ENCODE results near the gene GPR89A.
"Not testable (repeated sequence)": the region's sequence is repeated elsewhere in the genome, so short reads cannot be mapped to it uniquely, and the experiment has no call there.

GPR89A gene

DNA sequence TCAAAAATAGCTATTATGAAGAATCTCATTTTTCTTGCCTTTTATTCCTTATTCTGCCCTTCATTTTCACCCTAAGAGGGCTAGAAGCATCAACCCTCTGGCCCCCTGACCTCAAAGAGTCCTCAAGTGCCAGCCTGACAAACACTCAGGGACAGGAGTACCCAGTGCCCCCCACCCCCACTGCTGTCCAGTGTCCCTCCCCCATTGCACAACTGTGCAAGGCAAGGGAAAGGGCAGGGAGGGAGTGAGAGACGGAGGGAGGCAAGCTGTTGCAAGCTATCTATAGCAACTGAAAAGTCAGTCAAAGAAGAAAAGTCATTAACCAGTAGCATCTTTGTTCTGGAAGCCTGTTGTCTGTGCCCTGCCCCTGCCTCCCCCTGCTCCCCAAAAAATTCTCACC, 78.3 kb downstream of the GPR89A start:
- not testable (repeated sequence) for DNase-seq (ENCODE audit: low spot score)

DNA sequence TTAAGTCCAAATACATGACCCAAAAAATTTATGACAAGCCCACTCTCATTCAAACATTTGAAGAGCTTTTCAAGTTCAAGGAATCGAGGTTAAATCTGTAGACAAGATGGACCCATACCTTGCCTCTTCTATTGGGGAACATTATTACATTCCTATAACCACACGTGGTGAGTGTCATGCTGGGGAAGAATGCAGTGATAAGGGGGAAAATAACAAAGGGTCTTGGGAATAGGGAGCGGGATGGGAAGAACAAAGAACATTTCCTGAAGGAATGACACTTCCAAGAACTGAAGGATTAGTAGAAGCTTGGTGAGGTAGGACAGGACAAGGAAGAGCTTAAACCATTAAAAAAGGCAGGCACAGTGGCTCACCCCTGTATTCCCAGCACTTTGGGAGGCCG, 80.5 kb downstream of the GPR89A start:
- no peak for DNase-seq (ENCODE audit: low spot score)

DNA sequence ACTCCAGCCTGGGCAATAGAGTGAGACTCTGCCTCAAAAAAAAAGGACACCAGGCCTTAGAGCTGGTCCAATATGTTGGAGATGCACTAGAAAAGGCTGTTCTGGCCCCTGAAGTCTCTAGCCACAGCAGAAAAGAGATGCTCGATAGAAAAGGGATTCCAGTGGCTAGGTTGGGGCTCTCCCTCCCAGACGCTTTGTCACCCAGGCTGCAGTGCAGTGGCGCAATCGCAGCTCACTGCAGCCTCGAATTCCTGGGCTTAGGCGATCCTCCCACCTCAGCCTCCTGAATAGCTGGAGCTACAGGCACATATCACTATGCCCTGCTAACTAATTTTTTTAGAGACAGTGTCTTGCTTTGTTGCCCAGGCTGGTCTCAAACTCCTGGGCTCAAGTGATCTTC, 81.1 kb downstream of the GPR89A start:
- DNase-seq (ENCODE audit: low spot score) = no peak

DNA sequence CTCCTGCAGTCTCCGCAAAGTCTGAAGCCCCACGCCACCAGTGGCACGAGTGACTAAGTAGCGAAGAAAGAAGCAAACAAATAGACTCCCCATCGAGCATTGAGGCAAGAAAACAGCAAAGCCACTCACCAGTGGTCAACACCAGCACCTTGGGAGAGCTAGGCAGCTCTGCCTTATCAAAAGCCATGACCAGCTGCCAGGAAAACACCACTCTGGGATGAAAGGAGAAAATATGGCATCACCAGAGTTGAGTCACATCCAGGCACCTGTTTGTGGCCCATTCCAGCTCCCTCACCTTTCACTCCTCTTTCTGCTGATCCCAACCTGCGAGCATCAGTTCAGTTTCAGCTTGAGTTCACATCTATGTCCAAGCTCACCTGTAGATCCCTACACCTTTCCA, 82.1 kb downstream of the GPR89A start:
- DNase-seq (ENCODE audit: low spot score) = no peak

DNA sequence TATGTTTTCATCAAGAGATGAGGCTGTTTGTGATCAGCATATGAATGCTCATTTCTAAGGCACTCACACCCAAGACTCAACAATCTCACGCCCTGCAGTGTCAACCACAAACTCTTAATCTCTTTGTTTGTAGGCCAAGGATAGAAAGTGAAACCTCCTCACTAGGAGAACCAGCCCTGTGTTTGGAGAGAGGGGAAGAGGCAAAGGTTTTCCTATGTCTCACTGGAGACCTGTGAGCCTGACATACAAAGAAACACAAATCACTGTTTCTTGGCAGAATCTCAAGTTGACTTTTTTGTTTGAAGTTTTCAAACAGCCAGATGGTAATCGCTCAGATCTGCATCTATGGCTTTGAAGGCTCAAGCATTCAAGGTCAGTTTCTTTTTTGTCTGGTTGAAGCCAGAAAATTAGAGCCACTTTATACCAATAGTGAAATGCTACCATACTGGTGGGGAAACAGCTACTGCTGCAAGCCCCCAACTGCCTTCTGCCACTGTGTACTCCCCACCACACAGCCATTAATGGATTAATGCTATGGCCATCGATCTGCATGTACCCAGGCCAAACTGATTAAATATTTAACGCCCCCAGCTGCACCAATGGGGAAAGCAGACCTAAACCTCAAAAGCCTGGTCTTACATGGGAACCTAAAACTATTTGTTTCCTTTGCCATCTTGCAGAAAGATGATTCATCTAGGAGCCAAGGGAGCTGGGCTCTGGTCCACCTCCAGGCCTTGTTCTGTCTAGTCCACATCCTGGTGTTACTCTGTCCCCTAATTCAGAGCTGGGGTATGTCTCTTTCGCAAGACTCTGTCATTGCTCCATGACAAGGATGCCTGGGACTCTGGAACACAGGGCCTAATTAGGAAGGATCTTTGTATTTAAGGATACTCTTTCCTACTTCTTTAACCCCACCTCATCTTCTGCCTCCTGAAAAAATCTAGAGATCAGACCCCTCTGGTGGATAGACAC, 83.1 kb downstream of the GPR89A start:
- DNase-seq (ENCODE audit: low spot score) = no peak

DNA sequence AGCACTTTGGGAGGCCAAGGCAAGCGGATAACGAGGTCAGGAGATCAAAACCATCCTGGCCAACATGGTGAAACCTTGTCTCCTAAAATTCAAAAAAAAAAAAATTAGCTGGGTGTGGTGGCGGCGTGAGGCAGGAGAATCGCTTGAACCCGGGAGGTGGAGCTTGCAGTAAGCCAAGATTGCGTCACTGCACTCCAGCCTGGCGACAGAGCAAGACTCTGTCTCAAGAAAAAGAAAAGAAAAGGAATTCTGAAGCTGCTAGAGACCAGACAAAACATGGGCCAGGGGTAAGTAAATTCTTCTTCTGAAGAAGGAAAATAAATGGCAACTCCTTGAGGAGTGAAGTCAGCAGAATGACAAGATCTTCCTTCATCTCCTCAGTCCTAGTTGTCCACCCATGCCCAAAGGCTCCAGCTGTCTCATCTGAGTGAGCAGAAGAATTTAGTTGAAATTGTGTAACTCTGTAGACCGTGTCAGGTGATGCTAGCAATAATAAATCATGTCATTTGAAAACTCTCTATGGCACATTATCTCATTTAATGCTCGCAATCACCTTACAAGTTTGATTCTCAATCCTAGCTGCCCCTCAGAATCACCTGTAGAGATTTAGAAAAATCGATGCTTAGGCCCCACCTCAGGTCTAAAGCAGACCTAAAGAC, 85.1 kb downstream of the GPR89A start:
- no peak for DNase-seq (ENCODE audit: low spot score)

DNA sequence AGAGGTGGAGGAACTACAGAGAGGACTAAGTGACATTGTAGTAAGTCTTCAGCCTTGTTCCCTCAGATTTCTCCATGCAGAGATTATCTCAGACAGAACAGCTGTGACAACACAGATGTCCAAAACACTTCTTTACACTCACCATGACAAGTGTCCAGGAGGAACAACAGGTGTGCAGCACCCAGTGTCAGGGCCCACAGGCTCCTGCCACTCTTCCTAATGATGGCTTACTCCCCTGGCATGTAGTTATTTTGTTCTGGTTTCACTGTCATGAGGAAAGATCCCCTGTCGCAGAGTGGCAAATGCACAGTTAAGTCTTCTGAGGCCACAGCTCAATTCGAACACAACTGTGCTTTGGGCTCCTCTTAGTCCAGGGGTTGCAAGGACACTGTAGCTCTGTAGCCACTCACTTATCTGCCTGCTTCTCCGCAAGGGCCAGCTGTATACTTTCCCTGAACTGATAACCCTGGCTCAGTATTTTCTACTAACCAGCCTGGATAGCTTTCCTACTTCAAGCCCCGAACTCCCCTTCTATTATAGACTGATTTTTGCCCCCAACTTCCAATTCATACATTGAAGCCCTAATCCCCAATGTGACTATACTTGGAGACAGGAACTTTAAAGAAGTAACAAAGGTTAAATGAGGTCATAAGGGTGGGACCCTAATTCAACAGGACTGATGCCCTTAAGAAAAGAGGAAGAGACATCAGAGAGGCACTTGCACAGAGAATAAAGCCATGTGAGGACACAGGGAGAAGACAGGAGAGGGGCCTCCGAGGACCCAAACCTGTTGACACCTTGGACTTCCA, 88.2 kb downstream of the GPR89A start:
- no peak for DNase-seq (ENCODE audit: low spot score)

DNA sequence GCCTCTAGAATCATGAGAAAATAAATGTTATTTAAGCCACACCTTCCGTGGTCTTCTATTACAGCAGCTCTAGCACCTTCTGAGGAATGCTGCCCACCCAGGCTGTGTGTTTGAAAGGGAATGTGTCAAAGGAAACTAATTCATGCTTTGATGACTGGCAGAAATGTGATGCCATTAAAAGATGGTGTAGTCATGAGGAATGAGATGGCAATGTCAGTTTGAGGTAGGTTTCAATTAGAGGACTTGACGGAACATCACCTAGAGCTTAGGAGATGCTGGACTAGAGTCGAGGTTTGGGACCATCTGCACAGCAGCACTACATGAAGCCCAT, 88.8 kb downstream of the GPR89A start:
- no peak for DNase-seq (ENCODE audit: low spot score)

DNA sequence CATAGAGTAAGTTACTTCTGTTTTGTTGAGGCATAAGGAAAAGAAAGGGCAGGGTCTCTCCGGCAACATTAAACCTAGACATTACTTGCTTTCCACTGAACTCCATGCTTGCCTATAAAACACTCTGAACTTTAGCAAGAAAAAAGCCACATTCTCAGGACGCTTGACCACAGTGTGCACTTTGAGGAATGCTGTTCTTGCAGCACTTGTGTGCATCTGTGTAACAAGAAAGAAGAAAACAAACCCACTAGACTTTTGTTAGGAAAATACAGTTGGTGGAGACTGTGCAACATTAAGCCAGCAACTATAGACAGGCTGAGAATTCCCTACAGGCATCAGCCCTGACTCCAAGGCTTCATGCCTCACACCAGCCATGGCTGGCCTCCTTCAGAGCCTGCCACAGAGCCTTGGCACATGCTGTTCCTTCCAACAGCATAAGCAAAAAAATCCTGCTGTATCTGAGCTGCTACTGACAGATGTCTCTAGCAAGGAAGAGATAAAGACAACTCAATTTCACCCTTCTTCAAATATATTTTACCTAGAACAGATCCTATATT, 93.6 kb downstream of the GPR89A start:
- no peak for DNase-seq (ENCODE audit: low spot score)

DNA sequence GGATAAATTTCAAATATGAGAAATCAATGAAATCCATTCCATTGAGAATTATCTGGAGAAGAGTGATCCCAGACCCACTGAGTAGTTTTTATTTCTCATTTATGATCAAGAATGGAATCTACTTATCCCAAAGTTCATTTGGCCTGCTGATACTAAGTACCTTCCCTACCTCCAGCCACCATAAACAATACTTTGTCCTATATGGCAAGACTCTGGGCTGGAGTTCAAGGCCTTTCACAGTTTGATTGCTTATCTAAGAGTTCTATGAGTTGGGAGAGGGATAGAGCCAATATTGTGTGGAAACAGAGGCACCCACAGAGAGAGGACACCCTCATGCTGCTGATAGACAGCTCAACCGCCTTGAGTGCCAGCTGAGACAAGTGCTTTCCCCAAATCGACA, 94.3 kb downstream of the GPR89A start:
- DNase-seq (ENCODE audit: low spot score) = no peak

DNA sequence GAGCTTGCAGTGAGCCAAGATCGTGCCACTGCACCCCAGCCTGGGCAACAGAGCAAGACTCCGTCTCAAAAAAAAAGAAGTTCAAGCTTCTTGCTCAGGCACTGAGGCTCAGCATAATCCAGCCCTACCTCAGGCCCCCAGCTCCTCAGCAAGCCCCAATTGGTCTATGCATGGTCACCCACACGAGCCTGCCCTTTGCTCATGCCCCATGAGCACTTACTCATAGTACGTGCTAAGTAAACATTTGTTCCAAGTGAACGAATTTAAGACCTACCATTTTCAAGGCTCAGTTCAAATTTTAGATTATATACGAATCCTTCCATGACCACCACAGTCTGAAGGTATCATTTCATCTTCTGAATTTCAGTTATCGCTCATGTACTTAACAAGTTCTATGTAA, 95.0 kb downstream of the GPR89A start:
- no peak for DNase-seq (ENCODE audit: low spot score)

DNA sequence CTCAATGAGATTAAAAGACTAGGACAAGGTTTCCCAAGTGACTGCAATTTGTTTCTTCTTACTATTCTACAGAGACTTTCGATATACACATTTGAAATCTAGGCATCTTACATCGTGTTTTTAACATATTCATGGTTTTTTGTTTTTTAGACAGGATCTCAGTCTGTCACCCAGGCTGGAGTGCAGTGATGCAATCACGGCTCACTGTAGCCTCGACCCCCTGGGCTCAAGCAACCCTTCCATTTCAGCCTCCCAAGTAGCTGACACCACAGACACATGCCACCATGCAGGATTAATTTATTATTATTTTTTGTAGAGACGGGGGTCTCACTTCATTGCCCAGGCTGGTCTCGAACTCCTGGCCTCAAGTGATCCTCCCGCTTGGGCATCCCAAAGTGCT, 97.8 kb downstream of the GPR89A start:
- no peak for DNase-seq (ENCODE audit: low spot score)

DNA sequence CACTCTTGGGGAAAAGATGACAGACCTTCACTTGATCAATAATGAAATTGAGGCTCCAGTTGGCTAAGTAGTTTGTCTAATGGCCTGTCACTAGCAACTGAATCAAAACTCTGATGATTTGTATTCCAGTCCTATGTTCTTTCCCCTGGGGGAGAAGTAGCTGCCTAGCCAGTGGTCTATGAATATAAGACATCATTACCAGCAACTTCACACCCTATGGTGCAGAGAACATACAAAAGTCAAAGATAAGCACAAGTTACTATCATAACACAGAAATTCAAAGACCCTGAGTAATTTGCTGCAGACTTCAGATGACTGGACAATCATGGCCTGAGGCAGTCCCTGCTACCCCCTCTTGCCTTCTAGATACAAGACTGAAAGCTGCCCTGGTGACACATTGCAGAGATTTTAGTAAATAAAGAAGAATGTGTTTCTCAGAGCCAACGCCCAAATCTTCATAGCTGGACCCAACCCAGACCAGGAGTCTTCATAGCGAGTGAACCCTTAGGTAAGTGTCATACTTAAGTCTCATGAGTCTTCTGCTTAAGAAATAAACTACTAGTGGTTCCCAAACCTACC, 98.4 kb downstream of the GPR89A start:
- no peak for DNase-seq (ENCODE audit: low spot score)

DNA sequence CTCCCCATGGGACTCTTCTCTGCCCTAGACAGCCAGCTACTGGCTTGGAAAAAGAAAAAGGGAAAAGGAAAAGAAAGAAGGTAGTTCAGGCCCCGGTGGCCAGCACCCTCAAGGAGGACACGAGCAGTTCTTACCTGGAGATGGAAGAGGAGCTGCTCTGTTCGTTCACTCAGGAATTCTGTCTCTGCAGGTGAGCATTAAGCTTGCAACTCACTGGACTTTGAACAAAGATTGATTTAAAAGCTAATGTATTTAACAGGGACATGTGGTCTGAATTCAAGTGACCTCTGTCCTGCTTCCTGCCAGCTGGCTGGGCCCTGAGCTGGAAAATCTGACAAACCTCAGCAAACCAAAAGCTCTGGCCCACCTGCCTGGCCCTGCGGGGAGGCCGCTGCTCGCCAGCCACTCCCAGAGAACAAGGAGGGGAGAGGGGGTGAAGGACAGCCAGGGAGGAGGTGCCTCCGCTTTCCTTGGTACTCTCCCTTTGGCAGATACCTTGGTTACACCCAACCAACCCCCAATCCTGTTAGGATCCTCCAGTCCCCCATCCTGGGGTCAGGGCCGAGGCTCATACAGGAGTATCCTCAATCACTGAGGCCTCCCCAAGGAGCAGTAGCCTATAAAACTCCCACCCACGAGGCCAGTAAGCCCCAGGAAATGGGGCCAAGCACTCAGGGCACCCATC, 99.5 kb downstream of the GPR89A start, which contains the start of gene PDZK1:
Gene PDZK1 (minus strand): TSS at position 186 of the 685 bp plus-strand sequence. CDS start 19,347 bp downstream, outside the sequence.
- DNase-seq (ENCODE audit: low spot score) = no peak

DNA sequence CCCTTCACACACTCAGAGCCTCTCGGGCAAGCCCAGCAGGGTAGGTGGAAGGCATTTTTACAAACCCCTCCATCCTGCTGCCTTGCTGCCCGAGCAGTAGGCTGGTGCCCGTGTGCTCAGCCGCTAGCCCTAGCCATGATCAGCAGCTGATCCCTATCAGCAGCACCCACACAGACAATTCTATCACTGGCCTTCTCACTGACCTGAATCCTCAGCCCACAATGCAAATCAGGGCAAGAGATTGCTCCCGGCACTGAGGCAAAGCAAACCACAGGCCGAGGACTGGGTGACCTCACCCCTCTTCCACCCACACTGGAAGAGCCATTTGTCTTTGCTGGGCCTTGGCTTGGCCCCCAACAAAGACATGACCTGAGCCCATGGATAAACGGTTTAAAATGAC, 100.3 kb downstream of the GPR89A start:
- no peak for DNase-seq (ENCODE audit: low spot score)

DNA sequence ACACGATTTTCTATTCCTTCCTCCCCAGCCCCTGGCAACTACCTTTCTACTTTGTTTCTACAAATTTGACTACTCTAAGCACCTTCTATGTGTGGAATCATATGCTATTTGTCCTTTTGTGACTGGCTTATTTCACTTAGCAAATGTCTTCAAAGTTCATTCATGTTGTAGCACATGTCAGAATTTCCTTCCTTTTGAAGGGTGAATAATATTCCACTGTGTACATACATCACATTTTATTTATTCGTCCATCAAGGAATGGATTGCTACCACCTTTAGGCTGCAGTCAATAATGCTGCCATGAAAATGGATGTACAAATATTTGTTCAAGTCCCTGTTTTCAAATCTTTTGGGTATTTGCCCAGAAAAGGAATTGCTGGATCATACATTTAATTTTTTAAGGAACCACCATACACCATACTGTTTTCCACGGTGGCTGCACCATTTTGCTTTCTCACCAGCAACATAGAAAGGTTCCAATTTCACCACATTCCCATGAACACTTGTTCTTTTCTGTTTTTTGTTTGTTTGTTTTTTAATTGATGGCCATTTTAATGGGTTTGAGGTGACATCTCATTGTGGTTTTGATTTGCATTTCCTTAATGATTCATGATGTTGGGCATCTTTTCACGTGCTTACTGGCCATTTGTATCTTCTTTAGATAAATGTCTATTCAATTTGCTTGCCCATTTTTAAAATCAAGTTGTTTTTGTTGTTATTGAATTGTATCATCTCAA, 102.7 kb downstream of the GPR89A start:
- no peak for DNase-seq (ENCODE audit: low spot score)

DNA sequence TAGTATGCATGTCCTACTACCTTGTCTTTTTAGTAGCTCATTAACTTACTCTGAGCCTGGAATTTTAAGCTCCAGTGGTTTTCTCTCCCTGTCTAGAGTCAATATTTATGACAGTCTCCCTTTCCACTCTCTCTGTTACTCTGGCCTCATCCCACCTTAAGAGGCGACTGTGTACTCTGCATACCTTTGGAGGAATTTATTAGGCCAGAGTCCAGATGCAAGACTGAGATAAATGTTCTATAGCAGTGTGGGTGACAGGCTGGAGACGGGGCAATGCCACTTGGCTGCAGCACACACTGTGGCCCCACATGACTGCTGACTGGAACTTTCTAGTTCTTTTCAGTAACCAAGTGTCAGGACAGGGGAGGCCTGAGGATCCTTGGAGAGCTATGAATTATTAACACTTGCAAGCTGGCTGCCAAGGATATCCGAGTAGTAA, 103.4 kb downstream of the GPR89A start:
- DNase-seq (ENCODE audit: low spot score) = peak; percentile 32

DNA sequence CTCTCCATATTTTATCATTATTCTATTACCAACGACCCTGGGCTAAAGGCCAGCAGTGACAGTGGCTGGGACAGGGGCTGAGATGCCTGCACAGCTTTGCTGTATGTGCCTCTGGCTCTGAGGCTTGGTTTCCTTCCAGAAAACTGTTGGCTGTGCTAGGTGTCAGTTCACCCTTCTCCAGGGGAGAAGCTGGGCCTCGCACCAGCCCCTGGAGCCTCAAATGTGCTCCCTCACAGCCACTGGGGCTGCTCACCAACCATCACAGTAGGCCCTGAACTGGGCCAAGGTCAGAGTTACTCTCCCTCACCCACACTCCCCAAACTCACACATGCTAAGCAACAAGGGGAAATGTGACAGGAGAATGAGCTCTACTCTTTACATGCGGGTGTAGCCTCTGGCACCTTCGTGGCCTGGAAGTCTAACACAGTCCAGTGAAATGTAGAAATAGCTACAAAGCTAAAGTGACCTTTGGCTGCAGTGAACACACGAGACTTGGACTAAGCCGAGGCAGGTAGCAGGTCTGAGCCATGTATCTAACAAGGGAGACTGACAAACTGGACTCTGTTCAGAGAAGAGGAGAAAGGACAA, 106.8 kb downstream of the GPR89A start:
- DNase-seq (ENCODE audit: low spot score) = no peak

DNA sequence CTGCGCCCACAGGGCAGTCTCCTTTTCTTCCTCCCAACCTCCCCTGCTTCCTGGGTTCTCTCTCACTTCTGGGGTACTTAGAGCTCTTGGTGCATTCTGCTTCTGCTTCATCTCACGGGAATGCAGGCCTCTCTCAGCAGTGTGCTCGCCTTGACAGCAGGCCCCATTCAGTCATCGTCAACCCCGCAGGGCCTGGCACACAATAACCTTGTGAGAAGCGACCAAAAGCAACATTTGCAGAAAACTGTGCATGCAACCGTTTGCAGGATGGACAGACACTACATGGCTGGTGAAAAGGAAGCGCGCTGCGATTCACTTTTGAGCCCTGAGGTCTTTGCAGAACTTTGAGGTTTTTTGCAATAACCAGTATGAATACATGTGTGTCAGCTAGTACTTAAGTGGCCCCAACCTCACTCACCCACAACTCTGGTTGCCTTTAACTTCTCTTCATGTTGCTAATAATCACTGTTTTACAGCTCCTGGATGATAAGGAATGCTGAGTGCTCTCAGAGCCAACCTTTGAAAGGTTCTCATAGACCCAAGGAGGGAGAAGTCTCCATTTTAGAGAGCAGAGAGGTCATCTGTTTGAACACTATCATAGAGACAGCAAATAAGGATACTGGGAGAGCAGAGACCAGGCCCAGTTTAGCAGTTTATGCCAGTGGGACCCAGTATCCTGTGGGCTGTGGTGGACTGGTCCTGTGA, 109.0 kb downstream of the GPR89A start:
- no peak for DNase-seq (ENCODE audit: low spot score)

DNA sequence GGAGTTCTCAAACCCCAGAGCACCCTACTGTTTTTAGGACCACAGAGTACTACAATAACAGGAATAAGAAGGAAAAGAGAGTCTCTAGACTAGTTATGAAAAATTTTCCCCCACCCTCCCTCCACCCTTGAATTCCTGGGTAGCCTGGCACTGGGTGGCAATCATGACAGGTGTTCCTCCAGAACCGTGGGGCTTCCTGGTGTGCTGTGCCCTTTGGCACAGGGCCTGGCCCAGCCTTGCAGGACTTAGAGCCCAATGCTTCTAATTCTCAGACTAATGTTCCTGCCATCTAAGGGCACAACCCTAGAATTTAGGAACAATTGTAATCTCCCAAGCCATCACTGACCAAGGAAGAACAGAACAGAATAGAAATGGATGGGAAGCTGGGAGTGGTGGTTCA, 110.0 kb downstream of the GPR89A start:
- DNase-seq (ENCODE audit: low spot score) = no peak

Data from HuH-7 (cell line).